Fibroblast of skin of scalp (primary cell): Measurements from ENCODE around the gene IPO9.
A peak's percentile ranks its signal among the peaks of the same experiment; 100 is the strongest.
"Not testable (repeated sequence)": the region's sequence is repeated elsewhere in the genome, so short reads cannot be mapped to it uniquely, and the experiment has no call there.

Experiments used
- DNase-seq: peaks from one replicate; pipeline ENCODE4 v3.0.0-alpha.2; 2013

The IPO9 gene

DNA sequence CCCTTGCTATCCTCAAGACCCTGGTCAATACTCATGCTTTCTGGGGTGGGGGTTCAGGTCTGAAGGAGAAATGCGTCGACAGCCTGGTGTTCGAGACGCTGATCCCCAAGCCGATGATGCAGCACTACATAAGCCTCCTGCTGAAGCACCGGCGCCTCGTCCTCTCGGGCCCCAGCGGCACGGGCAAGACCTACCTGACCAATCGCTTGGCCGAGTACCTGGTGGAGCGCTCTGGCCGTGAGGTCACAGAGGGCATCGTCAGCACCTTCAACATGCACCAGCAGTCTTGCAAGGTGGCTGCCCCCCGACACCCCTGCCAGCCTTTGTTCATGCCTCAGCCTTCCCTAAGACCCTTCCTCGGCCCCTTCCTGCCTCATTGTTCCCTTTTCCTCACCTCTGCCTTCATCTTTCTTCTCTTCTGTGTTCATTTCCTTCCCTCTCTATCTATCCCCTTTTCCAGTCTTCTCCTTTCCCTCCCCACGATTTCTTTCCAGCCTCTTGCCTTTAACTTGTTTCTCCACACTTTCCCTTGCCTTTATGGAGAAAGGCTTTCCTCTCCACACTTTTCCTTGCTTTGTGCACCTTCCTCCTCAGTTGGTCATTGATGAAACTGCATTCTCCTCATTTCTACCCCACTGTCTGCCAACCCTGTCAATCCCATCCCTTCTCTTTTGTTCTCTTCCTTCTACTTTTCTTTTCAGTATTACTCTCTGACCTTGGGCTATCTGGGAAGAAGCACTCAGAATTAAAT lies 18.3 kb upstream of the IPO9 start:
- no peak for DNase-seq

DNA sequence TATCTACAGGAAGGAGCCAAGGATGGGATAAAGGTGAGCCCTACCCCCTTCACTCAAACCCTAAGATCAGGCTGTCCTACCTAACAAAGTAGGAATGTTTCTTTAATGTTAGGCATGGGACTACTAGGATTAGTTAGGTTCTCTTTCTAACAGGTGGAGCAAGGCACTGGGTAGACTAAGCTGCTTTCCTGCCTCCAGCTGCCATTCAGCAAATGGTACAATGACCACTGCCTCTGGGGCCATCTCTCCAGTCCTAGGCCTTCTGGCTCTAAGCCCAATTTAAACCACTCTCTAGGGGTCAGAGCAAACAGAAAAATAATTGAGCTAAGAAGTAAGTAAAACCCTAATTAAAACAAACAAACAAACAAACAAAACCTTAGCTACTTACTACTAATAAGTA lies 15.7 kb upstream of the IPO9 start:
- DNase-seq: no peak

DNA sequence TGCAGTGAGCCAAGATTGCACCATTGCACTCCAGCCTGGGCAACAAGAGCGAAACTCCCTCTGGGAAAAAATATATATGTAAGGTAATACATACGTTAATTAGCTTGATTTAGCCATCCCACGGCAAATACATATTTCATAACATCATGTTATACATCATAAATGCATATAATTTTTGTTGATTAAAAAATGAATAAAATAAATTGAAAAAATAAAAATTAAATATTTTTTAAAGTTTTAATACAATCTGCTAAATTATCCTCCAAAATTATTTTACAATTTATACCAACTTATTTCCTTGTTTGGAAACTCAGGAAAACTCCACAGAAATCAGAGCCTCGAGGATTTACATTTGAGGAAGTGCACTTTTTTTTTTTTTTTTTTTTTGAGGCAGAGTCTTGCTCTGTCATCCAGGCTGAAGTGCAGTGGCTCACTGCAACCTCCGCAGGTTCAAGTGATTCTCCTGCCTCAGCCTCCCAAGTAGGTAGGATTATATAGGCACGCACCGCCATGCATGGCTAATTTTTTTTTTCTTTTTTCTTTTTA lies 12.6 kb upstream of the IPO9 start:
- no peak for DNase-seq

DNA sequence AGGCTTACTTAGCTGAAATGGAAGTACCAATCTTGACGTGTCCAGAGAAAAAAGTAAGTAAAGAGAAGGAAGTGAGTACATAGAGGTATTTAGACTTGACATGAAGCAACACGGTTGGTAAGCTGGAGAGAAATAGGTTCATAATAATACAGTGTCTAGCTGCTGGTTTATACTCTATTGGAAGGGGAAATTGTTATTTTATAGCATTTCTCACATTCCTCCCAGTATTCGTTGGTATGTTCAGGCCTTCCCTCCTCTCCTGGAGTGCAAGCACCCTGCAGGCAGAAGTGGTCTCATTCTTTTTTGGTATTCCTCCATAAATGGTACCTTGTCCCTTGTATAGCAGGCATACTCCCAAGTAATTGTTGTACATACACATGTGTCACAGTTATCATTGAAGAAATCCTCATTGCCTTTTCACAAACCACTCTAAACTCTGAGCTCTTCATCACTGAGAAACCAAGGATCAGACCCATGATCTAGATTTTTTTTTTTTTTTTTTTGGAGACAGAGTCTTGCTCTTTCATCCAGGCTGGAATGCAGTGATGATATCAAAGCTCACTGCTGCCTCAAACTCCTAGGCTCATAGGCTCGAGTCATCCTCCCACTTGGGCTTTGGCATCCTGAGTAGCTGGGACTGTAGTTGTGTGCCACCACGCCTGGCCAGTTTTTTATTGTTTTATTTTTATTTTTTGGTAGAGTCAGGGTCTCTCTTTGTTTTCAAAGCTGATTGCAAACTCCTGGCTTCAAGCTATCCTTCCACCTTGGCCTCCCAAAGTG lies 9.8 kb upstream of the IPO9 start:
- peak; percentile 67 for DNase-seq

DNA sequence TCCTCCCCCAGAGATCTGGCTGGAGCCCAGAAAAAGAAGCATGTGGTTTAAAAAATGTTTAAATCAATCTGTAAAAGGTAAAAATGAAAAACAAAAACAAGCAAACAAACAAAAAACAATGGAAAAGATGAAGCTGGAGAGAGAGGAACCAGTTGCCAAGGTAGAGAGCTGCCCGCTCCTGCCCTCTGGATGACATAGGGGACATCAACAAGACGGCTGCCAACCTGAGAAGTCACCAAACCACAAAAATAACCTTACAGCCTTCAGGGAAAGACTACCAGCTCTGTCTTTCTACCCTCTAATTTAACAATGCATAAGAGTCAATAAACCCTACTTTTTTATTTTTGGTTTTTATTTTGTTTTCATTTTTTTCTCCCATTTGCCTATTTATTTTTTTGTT lies 8.5 kb upstream of the IPO9 start:
- no peak for DNase-seq

DNA sequence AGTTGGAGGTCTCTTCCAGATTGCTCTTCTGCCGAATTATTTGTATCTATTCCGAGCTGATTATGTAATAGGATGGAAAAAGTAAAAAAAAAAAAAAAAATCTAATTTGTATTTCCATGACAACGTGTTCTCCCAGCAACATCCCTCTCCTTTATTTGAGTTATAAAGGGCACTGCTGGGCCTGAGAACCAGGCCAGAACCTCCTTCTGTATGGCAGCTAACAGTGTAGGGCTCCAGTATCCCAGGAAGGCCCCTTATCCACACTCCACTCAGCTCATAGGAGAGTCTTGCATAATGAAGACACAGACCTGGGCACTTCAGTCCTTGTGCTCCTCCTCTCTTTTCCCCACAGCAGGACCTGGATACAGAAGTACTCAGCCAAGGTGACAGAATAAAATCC lies 3.7 kb upstream of the IPO9 start:
- DNase-seq: no peak

DNA sequence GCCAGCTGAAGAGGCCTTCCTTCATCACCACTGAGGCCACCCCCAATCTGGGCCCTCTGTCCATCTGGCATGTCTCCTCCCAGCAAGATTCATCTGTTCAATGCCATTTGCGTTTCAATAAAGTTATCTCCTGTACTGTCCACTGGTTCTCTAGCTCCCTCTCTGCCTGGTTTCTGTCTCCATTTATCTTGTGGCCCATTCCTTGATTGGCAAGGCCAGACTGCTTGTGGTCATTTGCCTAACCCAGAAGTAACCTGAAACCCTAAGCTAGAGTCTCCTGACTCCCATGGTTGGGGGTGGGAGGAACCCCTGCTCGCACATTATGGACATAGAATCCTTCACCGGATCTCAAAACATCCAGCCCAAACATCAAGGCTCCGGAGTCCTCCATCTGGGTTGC lies 2.1 kb upstream of the IPO9 start:
- peak; percentile 60 for DNase-seq

DNA sequence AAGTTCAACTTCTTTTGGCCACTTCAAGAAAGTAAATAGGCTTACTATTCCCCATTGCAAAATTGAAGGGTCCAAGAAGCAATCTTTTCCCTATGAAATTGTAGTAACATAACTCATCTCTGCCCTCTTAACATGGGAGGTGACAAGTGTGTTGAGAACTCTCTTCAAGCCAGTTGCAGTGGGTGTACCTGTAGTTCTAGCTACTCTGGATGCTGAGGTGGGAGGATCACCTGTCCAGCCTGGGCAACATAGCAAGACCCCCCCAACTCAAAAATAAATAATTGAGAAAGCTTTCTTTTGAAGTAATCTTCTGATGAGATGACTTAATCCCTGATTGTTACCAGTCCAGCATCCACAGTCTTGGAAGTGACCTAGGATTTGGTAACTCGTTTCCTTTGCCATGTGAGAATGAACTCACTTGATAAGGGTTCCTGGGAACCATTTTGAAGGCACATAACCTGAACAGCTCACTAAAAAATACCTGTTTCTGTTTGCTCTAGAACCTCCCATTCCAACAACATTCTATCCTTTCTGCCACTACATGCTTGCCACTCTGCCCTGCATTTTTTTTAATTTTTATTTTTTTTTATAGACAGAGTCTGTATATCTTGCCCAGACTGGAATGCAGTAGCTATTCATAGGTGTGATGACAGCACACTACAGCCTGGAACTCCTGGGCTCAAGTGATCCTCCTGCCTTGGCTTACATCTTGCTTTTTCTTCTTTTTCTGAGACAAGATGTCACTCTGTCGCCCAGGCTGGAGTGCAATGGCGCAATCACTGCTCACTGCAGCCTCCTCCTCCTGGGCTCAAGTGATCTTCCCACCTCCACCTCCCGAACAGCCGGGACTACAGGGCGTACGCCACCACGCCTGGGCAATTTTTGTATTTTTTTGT lies 1.4 kb upstream of the IPO9 start:
- peak; percentile 18 for DNase-seq

DNA sequence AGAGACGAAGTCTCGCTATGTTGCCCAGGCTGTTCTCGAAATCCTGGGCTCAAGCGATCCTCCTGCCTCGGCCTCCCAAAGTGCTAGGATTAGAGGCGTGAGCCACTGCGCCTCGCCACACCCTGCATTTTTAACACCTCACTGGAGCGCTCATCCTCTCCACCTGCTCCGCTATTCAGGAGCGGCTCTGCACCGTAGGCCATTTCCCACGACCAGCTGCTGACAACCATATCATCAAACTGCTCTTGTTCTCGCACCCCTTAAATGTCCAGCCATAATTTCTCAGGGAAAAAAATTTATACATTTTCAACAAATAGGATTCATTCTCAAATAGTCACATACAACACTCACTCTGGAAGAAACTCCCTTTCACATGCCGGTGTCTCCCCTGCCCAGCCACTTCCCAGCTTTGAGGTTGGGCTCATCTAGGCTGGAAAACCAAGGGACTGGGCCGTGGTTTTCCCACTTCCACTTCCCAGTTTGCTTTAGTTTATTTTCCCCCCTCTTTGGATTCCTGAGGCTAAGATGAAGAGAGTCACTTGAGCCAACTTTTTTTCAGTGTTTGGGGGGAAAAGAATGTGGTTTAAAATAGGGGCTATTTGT lies 639 bp upstream of the IPO9 start:
- peak; percentile 79 for DNase-seq

DNA sequence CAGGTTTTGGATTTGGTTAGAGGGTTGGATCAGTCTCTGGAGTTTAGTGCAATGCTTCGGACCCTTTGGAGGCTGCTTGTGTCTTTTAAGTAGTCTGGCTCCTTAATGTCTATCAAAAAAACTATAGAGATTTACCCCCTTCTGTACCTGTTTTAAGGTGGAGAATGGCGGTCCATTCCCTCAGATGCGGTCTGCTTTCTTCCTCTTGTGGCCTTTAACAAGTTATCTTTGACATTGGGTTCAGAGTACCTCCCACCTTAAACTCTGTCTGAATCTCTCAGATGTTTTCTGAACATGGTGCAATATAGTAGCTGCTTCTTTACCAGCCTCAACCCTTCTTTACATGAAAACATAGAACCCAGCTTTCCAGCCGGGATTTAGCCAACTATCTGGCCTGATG lies 2.4 kb downstream of the IPO9 start:
- DNase-seq: no peak

DNA sequence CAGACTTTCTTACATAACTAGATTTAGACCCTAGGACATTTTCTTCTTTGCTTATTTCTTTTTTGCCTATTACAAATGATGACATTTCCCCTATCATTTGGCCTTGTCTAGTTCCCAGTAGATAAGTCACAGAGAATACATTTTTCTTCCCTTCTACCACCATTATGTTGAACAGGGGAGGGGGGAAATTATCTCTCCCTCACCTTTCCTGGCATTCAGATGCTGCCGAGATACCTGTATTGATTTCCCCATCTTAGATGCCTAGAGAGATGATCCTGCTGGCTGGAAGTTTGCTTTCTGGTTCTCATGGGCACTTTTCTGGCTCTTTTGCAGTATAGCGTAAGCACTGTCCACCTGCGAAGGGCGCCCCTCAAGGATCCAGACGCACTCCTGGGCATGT lies 5.7 kb downstream of the IPO9 start:
- DNase-seq: no peak

DNA sequence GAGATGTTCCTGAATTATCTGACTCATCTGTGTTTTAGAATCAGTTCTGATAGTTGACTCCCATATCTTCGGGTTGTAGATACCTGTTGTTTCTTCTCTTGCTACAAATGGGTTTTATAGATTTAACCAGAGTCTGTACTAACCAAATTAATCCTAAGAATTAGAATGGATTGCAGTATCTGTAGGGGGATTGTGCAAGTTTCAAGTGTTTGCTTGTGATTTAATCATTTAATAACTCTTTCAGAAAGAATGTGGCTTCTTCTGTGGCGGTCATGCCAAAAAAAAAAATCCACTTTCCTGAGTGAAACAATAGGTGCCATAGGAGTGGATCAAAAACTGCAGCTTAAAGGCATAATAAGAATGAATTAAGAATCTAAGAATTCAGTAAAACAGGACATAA lies 9.4 kb downstream of the IPO9 start:
- DNase-seq: no peak

DNA sequence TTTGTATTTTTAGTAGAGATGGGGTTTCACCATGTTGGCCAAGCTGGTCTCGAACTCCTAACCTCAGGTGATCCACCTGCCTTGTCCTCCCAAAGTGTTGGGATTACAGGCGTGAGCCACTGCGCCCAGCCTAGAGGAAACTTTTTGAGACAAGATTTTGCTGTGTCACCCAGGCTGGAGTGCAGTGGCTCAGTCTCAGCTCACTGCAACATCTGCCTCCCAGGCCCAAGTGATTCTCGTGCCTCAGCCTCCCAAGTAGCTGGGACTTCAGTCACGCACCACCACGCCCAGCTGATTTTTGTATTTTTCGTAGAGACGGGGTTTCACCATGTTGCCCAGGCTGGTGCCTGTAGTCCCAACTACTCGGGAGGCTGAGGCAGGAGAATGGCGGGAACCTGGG lies 10.1 kb downstream of the IPO9 start:
- not testable (repeated sequence) for DNase-seq

DNA sequence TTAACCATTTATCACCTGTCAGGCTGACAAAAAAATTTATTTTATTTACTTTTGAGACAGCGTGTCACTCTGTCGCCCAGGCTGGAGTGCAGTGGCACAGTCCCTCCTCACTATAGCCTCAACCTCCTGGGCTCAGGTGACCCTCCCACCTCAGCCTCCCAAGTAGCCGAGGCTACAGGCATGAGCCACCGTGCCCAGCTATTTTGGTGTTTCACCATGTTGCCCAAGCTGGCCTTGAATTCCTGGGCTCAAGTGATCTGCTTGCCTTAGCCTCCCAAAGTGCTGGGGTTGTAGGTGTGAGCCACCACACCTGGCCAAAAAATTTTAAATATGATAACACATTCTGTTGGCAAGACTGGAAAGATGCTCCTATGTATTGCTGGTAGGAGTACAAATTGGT lies 11.1 kb downstream of the IPO9 start:
- DNase-seq: no peak

DNA sequence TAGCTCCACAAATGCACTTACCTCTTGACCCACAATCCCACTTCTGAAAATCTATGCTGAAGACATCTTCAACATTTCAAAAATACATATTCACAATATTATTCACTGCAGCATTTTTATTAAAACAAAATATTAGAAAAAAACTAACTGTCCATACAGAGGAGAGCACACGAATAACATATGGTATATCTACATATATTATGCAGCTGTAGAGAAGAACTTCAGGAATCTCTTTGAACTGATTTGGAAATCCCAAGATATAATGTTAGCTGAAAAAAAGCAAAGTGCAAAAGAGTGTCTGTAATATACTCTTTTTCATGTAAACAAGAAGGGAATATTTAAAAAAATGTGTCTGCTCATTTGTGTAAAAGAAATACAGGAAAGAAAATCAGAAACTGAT lies 11.5 kb downstream of the IPO9 start:
- DNase-seq: no peak

DNA sequence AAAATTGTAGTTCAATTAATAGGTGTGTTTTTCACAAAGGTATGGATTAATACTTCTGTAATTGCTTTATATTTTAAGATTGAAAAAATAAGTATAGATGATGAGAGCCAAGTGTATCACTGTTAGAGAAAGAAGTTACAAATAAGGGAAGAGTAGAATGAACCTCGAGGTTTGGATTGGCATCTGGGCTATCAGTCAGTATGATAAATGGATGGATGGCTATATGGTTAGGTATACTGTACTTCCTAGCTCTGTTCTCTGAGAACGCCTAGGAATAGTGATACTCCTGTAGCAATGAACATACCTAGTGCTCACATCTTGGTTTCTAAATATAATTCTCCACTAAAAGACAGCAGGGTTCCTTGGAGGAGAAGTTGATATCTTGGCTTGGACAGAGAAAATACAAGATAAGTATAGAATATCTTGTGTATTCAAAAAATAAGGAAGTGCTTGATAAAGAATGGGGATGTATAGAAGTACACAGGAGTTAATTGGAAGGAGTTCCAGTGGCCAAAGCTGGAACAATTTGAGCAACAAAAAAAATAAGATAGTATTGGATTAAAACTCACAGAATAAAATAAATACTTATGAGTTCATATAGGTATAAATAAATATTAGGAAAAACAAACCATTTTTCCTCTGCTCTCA lies 12.4 kb downstream of the IPO9 start:
- DNase-seq: no peak

DNA sequence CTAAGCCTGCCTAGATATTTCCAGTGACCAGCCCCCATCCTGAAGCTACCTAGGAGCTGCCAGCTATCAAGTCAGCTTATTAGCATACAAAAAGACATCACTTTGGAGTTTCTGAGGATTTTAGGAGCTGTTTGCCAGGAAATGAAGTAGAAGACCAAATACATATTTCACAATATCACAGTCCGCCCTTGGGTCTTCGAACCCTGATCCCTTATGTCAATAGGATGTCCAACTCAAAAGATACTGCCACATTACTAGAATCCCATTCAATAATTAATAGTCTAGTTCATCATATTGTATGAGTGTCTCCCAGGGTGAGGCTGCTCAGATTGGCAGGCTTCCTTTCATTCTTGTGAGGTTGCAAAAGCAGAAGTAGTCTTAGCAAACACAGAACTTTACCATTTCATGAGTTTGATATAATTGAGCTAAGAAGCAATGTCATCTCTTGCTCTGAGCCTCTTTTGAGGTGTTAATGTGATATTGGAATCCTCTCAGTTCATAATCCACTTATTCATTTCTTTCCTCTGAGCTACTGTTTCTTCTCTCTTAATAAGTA lies 13.6 kb downstream of the IPO9 start:
- no peak for DNase-seq

DNA sequence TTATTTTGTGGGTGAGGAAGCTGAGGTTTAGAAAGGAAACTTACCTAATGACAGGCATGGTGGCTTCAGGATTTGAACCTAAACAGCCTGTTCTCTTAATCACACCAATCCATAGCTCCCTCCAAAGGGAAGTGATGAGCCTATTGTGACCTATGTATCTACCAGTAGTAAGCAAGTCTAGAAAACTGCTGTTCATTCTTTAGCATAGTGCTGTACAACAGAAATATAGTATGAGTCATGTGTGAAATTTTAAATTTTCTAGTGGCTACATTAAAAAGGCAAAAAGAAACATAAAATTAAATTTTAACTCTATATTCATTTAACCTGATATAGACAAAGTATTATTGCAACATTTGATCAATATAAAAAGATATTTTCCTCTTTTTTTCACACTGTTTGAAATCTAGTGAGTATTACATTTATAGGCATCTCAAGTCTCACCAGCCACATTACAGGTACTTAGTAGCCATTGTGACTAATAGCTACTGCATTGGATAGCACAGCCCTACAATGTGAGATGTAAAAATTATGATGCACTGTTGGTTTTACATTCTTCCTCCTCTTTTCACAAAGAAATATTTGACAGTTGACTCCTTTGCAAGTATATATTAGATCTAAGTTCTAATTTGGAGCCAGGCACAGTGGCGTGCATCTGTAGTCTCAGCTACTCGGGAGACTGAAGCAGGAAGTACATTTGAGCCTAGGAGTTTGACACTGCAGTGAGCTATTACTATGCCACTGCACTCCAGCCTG lies 16.6 kb downstream of the IPO9 start:
- DNase-seq: peak; percentile 58

DNA sequence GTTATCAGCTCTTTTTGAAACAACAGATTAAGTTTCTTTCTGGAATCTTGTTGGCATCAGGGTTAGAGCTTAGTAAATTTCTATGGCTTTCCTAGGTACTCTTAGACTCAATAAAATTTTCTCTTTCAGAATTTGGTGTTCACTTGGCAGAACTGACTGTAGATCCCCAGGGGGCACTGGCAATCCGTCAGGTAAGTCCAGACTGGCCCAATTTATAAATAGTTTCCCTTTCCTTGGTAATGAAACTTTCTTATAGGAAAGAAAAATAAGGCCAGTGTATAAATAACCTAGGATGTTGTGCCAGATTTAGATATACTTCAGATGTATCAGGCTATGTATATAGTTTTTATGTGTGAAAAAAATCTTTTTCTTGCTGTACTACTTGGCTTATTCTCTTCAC lies 18.2 kb downstream of the IPO9 start:
- no peak for DNase-seq

DNA sequence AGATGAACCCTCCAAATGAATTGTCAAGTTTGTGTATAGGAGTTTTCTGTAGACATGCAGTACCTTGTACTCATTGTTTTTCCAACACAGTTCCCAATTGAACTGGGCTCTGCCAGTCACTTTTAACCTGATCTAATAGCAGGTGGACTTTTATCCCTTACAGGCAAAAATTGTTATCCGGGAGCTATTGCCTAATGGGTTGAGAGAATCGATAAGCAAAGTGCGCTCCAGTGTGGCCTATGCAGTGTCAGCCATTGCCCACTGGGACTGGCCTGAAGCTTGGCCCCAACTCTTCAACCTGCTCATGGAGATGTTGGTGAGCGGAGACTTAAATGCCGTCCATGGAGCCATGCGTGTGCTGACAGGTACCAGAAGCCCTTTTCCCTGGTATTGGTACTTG lies 19.3 kb downstream of the IPO9 start:
- no peak for DNase-seq
